NCI-H345 treated with DMSO at 0.1 percent for 48 hours (cell line): ENCODE results near the gene CRCP.
"Not testable (repeated sequence)": the region's sequence is repeated elsewhere in the genome, so short reads cannot be mapped to it uniquely, and the experiment has no call there.

Experiments
- DNase-seq: peaks from one replicate; lab custom pipeline; 2025; ENCODE audit not compliant: unreplicated experiment; lab: John Stamatoyannopoulos, UW

CRCP gene

GRCh38 chr7:66105263-66105748 lies 9.3 kb upstream of the CRCP start:
- DNase-seq: no peak

GRCh38 chr7:66108410-66108809 lies 6.2 kb upstream of the CRCP start:
- DNase-seq: not testable (repeated sequence)

GRCh38 chr7:66110856-66111255 lies 3.8 kb upstream of the CRCP start:
- no peak for DNase-seq

- DNase-seq: not testable (repeated sequence)
Measured at GRCh38 chr7:66116680-66117420, 2.2 kb downstream of the CRCP start.

- no peak for DNase-seq
Measured at GRCh38 chr7:66118603-66119002, 4.0 kb downstream of the CRCP start.

- DNase-seq: no peak
Measured at GRCh38 chr7:66119245-66119850, 4.7 kb downstream of the CRCP start.

- no peak for DNase-seq
Measured at GRCh38 chr7:66123175-66123528, 8.5 kb downstream of the CRCP start.

GRCh38 chr7:66124569-66124861 lies 9.9 kb downstream of the CRCP start:
- not testable (repeated sequence) for DNase-seq

GRCh38 chr7:66125052-66125694 lies 10.5 kb downstream of the CRCP start:
- DNase-seq: no peak

GRCh38 chr7:66125781-66126352 lies 11.2 kb downstream of the CRCP start:
- DNase-seq: not testable (repeated sequence)

GRCh38 chr7:66127172-66127571 lies 12.5 kb downstream of the CRCP start:
- DNase-seq: not testable (repeated sequence)

GRCh38 chr7:66138994-66139752 lies 24.5 kb downstream of the CRCP start:
- no peak for DNase-seq

GRCh38 chr7:66140924-66141323 lies 26.3 kb downstream of the CRCP start:
- DNase-seq: no peak

- no peak for DNase-seq
Measured at GRCh38 chr7:66142334-66142733, 27.7 kb downstream of the CRCP start.

GRCh38 chr7:66142996-66143395 lies 28.3 kb downstream of the CRCP start:
- no peak for DNase-seq

GRCh38 chr7:66143876-66144332 lies 29.3 kb downstream of the CRCP start:
- no peak for DNase-seq

- DNase-seq: no peak
Measured at GRCh38 chr7:66145400-66146104, 30.9 kb downstream of the CRCP start.

GRCh38 chr7:66146701-66147100 lies 32.1 kb downstream of the CRCP start:
- DNase-seq: no peak

- DNase-seq: not testable (repeated sequence)
Measured at GRCh38 chr7:66147657-66148056, 33.0 kb downstream of the CRCP start.

- DNase-seq: no peak
Measured at GRCh38 chr7:66150471-66150870, 35.8 kb downstream of the CRCP start.
